Kidney (tissue), 14 donors: ENCODE results near the gene GABRA6. TPM values are rescaled to one million over a fixed set of nuclear protein-coding genes. Genes with fewer than 3 reads are reported as not detected.

Experiments used
- DNase-seq, 5 donors: peaks; one replicate each; pipeline ENCODE4 v3.0.0-alpha.2; 2013 to 2020
- FAIRE-seq: peaks from 2 replicates; lab custom pipeline; 2012; peaks lifted over from hg19 to GRCh38; lab: Jason Lieb, UNC
- H3K27ac ChIP-seq, 2 donors: one replicate each; pipeline ENCODE4 v1.7.0; 2013; ENCODE audit warnings: low read depth in 2 of 2, low read length in 2 of 2, inconsistent platforms in 1 of 2
- H3K27me3 ChIP-seq: one replicate; pipeline ENCODE4 v1.7.1; 2013; ENCODE audit warnings: low read length, inconsistent platforms; ENCODE audit not compliant: control insufficient read depth, insufficient read depth
- H3K36me3 ChIP-seq, 3 donors: one replicate each; pipeline versions ENCODE4 v1.7.0 to v1.7.1; 2013; ENCODE audit warnings: low read length in 3 of 3, control low read depth in 1 of 3, inconsistent platforms in 1 of 3; ENCODE audit not compliant: insufficient read depth in 3 of 3, control insufficient read depth in 2 of 3
- H3K4me1 ChIP-seq, 3 donors: one replicate each; pipeline versions ENCODE4 v1.7.0 to v1.7.1; 2013; ENCODE audit warnings: low read length in 3 of 3, inconsistent platforms in 1 of 3, low read depth in 1 of 3; ENCODE audit not compliant: control insufficient read depth in 2 of 3, insufficient read depth in 2 of 3
- H3K4me3 ChIP-seq, 3 donors: one replicate each; pipeline versions ENCODE4 v1.7.0 to v1.8.1; 2013; ENCODE audit warnings: low read length in 3 of 3, control low read depth in 1 of 3, inconsistent platforms in 1 of 3
- H3K9ac ChIP-seq, 3 donors: one replicate each; pipeline versions ENCODE4 v1.7.0 to v1.7.1; 2013; ENCODE audit warnings: low read length in 3 of 3, control low read depth in 1 of 3, inconsistent platforms in 1 of 3
- H3K9me3 ChIP-seq, 3 donors: one replicate each; pipeline versions ENCODE4 v1.7.0 to v1.7.1; 2013; ENCODE audit warnings: low read length in 3 of 3, control low read depth in 1 of 3, inconsistent platforms in 1 of 3; ENCODE audit not compliant: control insufficient read depth in 2 of 3, insufficient read depth in 1 of 3
- CTCF ChIP-seq: IDR thresholded peaks from 3 replicates; pipeline ENCODE4 v1.5.1; 2012; ENCODE audit warnings: mild to moderate bottlenecking, moderate library complexity, borderline replicate concordance; ENCODE audit not compliant: insufficient read depth; ENCODE audit errors: extremely low read depth
- intact Hi-C: fragments of 100-400 bp; cut with DNase I; formaldehyde crosslinking; loops from one replicate; pipeline ENCODE4 v1.11.1; 2022
- polyA plus RNA-seq: library from polyadenylated mRNA; stranded (reverse); fragments of 350-450 nt; fragmentation: Illumina TruSeq; extraction: RNeasy Lipid Tissue Mini Kit (QIAGEN cat#74804); gene quantifications from one replicate; pipeline ENCODE4 v1.2.3, GENCODE V29; 2014; ENCODE audit warnings: low read depth, low replicate concordance; ENCODE audit not compliant: insufficient read depth
- total RNA-seq: library from RNA; stranded (reverse); fragmentation: NEBNext Ultra II Directional; extraction: Animal tissue kit (Norgen Biotek cat#: 25700); gene quantifications from one replicate; pipeline ENCODE4 v1.2.1, GENCODE V29; 2021
- donor health status: control.
- donor health status: control.
- donor health status: control.
- donor health status: control.
- donor health status: control.
- donor health status: DM: yes; HTN: yes; CAD: no.
- donor health status: Normal renal cell carcinoma (clear cell type).

GABRA6 gene
- total and polyA plus RNA-seq, 2 donors from 2014 or later: not detected

GRCh38 chr5:161700065-161700464, 14.5 kb downstream of the GABRA6 start:
- no peak overlapping the region for H3K27ac ChIP-seq
- no peaks in the 10 kb centered on the region for H3K9me3 ChIP-seq
- H3K4me3 ChIP-seq: no peak overlapping the region
- intact Hi-C loops: no loop called here
- no peaks in the 10 kb centered on the region for H3K4me1 ChIP-seq
- no peaks in the 10 kb centered on the region for H3K36me3 ChIP-seq
- no peak for FAIRE-seq
- H3K27me3 ChIP-seq: no peaks in the 10 kb centered on the region
- no peak for TF ChIP-seq CTCF
- no peak overlapping the region for H3K9ac ChIP-seq
- DNase-seq: no peak

- no peak overlapping the region for H3K27ac ChIP-seq
- no peaks in the 10 kb centered on the region for H3K27me3 ChIP-seq
- DNase-seq (no peak), FAIRE-seq (no peak)
- no peak overlapping the region for H3K4me3 ChIP-seq
- intact Hi-C loops: no loop called here
- no peaks in the 10 kb centered on the region for H3K36me3 ChIP-seq
- no peaks in the 10 kb centered on the region for H3K4me1 ChIP-seq
- no peak overlapping the region for H3K9ac ChIP-seq
- no peak for TF ChIP-seq CTCF
- no peaks in the 10 kb centered on the region for H3K9me3 ChIP-seq
Observed at GRCh38 chr5:161703528-161703927, 18.0 kb downstream of the GABRA6 start.

GRCh38 chr5:161707382-161707781, 21.9 kb downstream of the GABRA6 start:
- no peak for DNase-seq
- no peak overlapping the region for H3K9ac ChIP-seq
- no peak overlapping the region for H3K27ac ChIP-seq
- intact Hi-C loops: no loop called here
- no peak for TF ChIP-seq CTCF
- H3K4me3 ChIP-seq: no peak overlapping the region
- H3K27me3 ChIP-seq: no peaks in the 10 kb centered on the region
- no peaks in the 10 kb centered on the region for H3K36me3 ChIP-seq
- FAIRE-seq: no peak
- no peaks in the 10 kb centered on the region for H3K4me1 ChIP-seq
- H3K9me3 ChIP-seq: no peaks in the 10 kb centered on the region

DNA sequence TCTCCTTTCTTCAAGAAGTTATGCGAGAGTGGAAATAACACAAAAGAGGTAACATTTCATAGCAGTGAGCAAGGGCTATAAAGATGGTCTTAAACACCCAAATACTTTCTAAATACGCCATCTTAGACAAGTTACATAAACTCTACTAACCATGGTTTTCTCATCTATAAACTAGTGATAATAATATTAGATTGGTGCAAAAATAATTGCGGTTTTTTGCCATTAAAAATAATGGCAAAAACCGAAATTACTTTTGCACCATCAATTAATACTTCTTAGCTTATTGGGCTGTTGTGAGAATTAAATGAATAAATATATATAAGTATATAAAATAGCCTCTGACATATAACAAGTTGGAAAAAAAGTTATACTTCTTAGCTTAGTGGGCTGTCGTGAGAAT, 23.7 kb downstream of the GABRA6 start:
- Histone ChIP-seq H3K27ac (no peak overlapping the region), H3K9ac (no peak overlapping the region), H3K4me3 (no peak overlapping the region), H3K9me3 (no peaks in the 10 kb centered on the region), H3K27me3 (no peaks in the 10 kb centered on the region), H3K36me3 (no peaks in the 10 kb centered on the region), H3K4me1 (no peaks in the 10 kb centered on the region)
- FAIRE-seq: no peak
- no peak for TF ChIP-seq CTCF
- DNase-seq: no peak
- intact Hi-C loops: no loop called here
